ENCODE measurements around the gene GPC5. TPM values are rescaled to one million over a fixed set of nuclear protein-coding genes. Genes with fewer than 3 reads are reported as not detected.
A peak's percentile ranks its signal among the peaks of the same experiment; 100 is the strongest.

GPC5 gene
- total and polyA plus RNA-seq, 2 of the 8 experiments (the other 6 are each of a cell fraction or from before 2014, with no cell fraction given), result 0.20 to 0.39 TPM

- H4K20me1 ChIP-seq (replicated peaks in 1 of 2; ENCODE audit: control insufficient read depth in 1 of 2, insufficient read depth in 2 of 2, low read length in 2 of 2), result no peaks in the 10 kb centered on the region
- no peak overlapping the region for H3K56ac ChIP-seq (replicated peaks; ENCODE audit: insufficient read length, low read depth, low read length)
- H2BK12ac ChIP-seq (ENCODE audit: low read depth, low read length), result no peak overlapping the region
- ChIA-PET POLR2A (ENCODE audit: partially characterized antibody) (no interaction called here), CTCF (ENCODE audit: partially characterized antibody) (interaction anchor here (0.7 to 1.3 kb wide), 5 partner anchors 10 to 1396 kb away, joined by 3 read pairs; no protein-coding TSS in a partner anchor)
- no peaks in the 10 kb centered on the region for H3K36me3 ChIP-seq (ENCODE audit: control insufficient read depth in 2 of 4, insufficient read depth in 4 of 4, low read length in 3 of 4)
- no peak overlapping the region for H4K91ac ChIP-seq (replicated peaks; ENCODE audit: insufficient read length, low read length)
- H3K9me3 ChIP-seq (ENCODE audit: insufficient read depth in 2 of 2, low read depth in 1 of 2, low read length in 1 of 2), result no peaks in the 10 kb centered on the region
- H3K23ac ChIP-seq (ENCODE audit: insufficient read length), result no peak overlapping the region
- FAIRE-seq (no peak), DNase-seq (ENCODE audit: low read depth in 1 of 2, low spot score in 2 of 2) (no peak)
- no peak overlapping the region for H3K4me2 ChIP-seq (ENCODE audit: insufficient read depth in 1 of 2, low read depth in 2 of 2, low read length in 2 of 2)
- no peak overlapping the region for H3K4me3 ChIP-seq (ENCODE audit: extremely low read depth in 1 of 4, insufficient read depth in 2 of 4, low read depth in 3 of 4, low read length in 4 of 4)
- H3K14ac ChIP-seq (ENCODE audit: insufficient read length), result no peak overlapping the region
- no peaks in the 10 kb centered on the region for H3K23me2 ChIP-seq (ENCODE audit: low read depth, low read length)
- no peaks in the 10 kb centered on the region for H3K27me3 ChIP-seq (replicated peaks in 1 of 4; ENCODE audit: control insufficient read depth in 3 of 4, extremely low read depth in 1 of 4, insufficient read depth in 3 of 4, low read length in 3 of 4)
- H3K18ac ChIP-seq (ENCODE audit: extremely low read depth, low read length), result no peak overlapping the region
- H3K79me1 ChIP-seq (ENCODE audit: low read depth, low read length), result no peaks in the 10 kb centered on the region
- 87% methylated on average over 6 of the region's 6 CpGs; no CpG with 5 or more reads in 1 of the 2 experiments for WGBS, 2 experiments (ENCODE audit: extremely low coverage in 1 of 2, insufficient coverage in 1 of 2, insufficient read length in 1 of 2, insufficient replicate concordance in 2 of 2, low coverage in 1 of 2, low lambda C conversion rate in 2 of 2, missing lambda C conversion rate in 1 of 2)
- H3K9ac ChIP-seq (replicated peaks in 1 of 4; ENCODE audit: extremely low read depth in 1 of 4, low read depth in 3 of 4, low read length in 3 of 4), result no peak overlapping the region
- H2BK5ac ChIP-seq (ENCODE audit: low read depth, low read length), result no peak overlapping the region
- TF ChIP-seq NANOG (IDR thresholded peaks at IDR 0.05; ENCODE audit: insufficient read depth, low read depth, low read length, poor library complexity, severe bottlenecking) (no peak), CBX8 (IDR thresholded peaks at IDR 0.05; ENCODE audit: borderline replicate concordance, low read depth, low read length) (no peak), RFX5 (IDR thresholded peaks at IDR 0.05; ENCODE audit: borderline replicate concordance, low read depth, low read length) (no peak), RAD21 (IDR thresholded peaks at IDR 0.05 in 1 of 2, conservative IDR thresholded peaks at IDR 0.05 in 1 of 2; ENCODE audit: low read depth in 2 of 2, low read length in 2 of 2) (peak; percentile 33 to 42), CBX5 (IDR thresholded peaks at IDR 0.05; ENCODE audit: low read depth, low read length) (no peak)
- no peak overlapping the region for H2AK5ac ChIP-seq (ENCODE audit: low read depth, low read length)
- no peaks in the 10 kb centered on the region for H3K79me2 ChIP-seq (ENCODE audit: control insufficient read depth in 1 of 2, insufficient read depth in 2 of 2, low read length in 2 of 2)
- H2BK15ac ChIP-seq (ENCODE audit: low read length), result no peak overlapping the region
- no peak overlapping the region for H3K4ac ChIP-seq (replicated peaks; ENCODE audit: insufficient read length, low read depth, low read length)
- no peak overlapping the region for H3K27ac ChIP-seq (ENCODE audit: low read depth, low read length)
- H2BK120ac ChIP-seq (replicated peaks; ENCODE audit: low read depth, low read length), result no peak overlapping the region
- no peak overlapping the region for H2AFZ ChIP-seq (ENCODE audit: low read length)
- H3K4me1 ChIP-seq (replicated peaks in 1 of 4; ENCODE audit: control insufficient read depth in 3 of 4, insufficient read depth in 4 of 4, low read length in 3 of 4), result 0 out of 7 replicates have a peak, but pooled peaks cover 0 to 3% (median 0%) of the 10 kb centered on the region in 4 experiments
- no peak overlapping the region for H2BK20ac ChIP-seq (ENCODE audit: low read length)
- no peak overlapping the region for H4K8ac ChIP-seq (ENCODE audit: extremely low read depth, insufficient read depth, low read length)
- H4K5ac ChIP-seq (ENCODE audit: insufficient read length, low read depth, low read length), result no peak overlapping the region
Measured at GRCh38 chr13:92716749-92717148, 1318.3 kb downstream of the GPC5 start.

Data from H1 (cell line).